Activated effector memory CD4-positive, alpha-beta T cell treated with anti-CD3 and anti-CD28 coated beads, Interleukin-2, amount 50 U/mL, for 16 hours (primary cell): ENCODE data around the gene B4GALT2.
A peak's percentile ranks its signal among the peaks of the same experiment; 100 is the strongest.

Experiments
- DNase-seq: peaks from one replicate; pipeline ENCODE4 v3.0.0-alpha.2; 2020

The B4GALT2 gene

DNA sequence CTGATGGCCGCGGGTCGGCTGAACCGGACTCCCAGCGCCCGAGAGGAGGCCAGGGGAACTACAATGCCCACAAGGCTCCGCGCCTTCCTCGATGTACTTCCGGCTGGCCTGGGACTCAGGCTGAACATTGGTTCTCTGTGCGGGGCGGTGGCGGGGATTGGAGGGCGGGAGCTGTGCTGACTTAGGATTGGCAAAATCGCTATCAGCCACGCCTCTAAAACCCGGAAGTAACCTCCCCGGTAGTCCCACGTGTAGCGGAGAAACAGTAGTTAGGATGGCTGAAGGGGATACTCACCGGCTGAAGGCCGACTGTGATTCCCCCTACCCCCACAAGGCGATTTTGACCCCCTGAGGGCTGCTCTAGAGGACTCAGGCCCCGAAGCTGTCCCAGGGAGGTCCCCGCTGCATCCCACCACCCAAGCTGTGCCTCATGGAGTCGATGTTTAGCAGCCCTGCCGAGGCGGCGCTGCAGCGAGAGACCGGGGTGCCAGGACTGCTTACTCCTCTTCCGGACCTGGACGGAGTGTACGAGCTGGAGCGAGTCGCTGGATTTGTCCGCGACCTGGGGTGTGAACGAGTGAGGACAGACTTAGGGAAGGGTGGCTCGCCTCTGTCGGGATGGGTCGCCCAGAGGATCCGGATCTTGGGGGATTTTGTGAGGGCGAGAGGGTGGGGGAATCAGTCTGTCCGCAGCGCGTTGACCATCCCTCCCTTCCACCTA lies 9.1 kb upstream of the B4GALT2 start, which contains the start of gene DPH2:
TSS of gene DPH2 (plus strand) at position 265 of the 721 bp plus-strand sequence. CDS start at position 431, 166 bp downstream.
- DNase-seq = peak; percentile 98

DNA sequence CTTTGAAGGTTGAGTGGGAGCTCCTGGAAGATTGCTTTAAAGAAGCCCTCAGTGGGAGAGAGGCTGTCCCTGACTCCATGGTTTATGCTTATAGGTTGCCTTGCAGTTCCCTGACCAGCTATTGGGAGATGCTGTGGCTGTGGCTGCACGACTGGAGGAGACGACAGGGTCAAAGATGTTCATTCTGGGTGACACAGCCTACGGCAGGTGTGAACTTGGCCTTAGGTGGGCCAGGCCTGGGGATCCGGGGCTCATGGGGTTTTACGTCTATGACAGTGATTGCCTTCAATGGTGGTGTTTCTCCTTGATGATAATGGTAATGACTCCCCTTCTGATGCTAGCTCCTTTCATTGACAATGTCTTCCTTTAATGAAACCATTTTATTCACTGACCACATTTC lies 8.5 kb upstream of the B4GALT2 start:
- no peak for DNase-seq

DNA sequence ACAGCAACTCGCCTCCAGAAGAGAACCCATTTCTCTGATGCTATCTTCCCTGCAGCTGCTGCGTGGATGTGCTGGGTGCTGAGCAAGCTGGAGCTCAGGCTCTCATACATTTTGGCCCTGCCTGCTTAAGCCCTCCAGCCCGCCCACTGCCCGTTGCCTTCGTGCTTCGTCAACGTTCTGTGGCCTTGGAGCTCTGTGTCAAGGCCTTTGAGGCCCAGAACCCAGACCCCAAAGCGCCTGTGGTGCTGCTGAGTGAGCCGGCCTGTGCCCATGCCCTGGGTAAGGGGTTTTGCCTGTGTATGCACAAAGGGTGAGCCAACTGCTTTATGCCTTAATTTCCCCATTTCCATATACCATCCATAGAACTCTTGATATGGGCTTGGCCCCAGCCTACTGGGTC lies 8.1 kb upstream of the B4GALT2 start:
- no peak for DNase-seq

DNA sequence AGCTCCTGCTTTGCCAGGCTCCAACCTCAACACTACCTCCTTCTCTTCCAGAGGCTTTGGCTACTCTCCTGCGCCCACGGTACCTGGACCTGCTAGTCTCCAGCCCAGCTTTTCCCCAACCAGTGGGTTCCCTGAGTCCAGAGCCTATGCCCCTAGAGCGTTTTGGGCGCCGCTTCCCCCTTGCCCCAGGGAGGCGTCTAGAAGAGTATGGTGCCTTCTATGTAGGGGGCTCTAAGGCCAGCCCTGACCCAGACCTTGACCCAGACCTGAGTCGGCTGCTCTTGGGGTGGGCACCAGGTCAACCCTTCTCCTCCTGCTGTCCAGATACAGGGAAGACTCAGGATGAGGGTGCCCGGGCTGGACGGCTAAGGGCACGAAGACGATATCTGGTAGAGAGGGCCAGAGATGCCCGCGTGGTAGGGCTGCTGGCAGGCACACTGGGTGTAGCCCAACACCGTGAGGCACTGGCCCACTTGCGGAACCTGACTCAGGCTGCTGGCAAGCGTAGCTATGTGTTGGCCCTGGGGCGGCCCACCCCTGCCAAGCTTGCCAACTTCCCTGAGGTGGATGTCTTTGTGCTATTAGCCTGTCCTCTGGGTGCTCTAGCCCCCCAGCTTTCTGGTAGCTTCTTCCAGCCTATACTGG lies 7.6 kb upstream of the B4GALT2 start:
- no peak for DNase-seq

DNA sequence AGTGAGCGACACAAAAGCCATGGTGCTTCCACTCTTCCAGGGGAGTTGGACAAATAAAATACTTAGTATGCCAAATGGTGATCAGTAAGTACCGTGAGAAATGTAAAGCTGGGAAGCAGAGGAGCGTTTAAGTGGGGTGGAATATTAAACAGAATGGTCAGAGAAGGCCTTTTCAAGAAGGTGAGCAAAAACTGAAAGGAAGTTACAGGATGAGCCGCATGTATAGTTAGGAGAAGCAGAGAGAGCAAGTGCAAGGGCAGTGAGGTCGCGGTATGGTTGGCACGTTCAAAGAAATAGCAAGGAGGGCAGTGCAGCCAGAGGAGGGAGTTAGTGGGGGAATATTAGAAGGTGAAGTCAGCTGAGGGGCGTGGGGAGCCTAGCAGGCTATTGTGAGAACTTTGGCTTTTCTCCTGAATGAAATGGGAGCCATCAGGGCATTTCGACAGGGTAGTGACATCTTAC lies 5.0 kb upstream of the B4GALT2 start:
- DNase-seq = no peak

DNA sequence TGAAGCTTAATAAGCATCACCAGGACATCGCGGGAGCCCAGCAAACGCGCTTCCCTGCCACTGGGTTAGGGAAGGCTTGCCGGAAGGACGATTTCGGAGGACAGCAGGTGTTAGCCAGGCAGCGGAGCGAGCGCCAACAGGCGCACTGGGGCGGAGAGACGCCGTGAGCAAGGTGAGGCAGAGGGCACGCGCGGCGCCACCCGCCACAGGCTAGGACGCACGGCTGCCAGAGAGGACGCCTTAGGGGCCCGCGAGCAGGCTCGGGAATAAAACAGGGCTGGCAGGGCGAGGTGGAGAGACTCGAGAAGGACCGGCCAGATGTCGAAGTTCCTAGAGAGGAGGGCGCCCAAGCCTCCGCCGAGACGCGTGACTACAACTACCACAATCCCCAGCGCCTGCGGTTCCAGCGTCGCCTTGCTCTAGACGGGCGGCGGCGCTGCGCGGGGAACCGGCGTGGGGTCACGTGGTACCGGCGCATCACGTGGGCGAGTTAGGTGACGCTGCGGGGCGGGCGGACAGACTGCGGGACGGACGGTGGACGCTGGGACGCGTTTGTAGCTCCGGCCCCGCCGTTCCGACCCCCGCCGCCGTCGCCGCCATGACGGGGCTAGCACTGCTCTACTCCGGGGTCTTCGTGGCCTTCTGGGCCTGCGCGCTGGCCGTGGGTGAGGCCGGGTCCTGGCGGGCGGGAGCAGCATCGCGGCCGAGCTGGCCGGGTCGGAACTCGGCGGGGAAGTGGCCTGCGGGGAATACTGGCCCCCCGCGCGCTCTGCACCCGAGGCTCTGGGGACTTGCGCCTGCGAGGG lies 4.4 kb upstream of the B4GALT2 start, which contains the start of gene ATP6V0B:
TSS of gene ATP6V0B (plus strand) at position 518 of the 806 bp plus-strand sequence. CDS start at position 599, 81 bp downstream.
- peak; percentile 98 for DNase-seq

DNA sequence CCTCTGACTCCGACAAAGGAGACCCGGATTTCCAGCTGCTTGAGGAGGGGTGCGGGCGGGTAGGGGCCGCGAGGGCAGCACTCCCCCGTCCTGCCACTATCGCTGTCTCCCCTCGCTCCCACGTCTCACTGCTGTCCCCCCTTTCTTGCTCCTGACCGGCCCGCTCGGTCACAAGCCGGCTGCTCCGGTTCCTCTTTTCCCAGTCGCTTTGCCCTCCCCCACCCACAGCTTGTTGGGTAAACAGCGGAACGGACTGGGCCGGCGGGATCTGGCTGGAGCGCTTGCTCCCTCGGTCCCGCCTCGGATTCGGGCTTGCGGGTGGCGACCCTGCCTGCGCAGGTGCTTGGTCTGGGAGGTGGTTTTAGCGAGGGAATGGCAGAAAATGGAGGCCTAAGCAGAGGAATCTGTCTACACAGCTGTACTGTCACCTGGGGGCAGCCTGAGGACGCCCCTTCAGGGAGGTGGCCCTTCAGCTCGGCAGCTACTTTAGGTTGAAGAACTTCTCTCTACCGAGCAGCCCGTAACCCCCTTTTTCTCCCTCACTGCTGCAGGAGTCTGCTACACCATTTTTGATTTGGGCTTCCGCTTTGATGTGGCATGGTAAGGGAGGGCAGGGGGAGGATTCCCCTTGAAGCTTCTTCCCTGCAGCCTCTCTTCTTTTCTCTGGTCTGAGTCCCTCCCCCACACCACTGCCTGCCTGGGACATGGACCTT lies 3.6 kb upstream of the B4GALT2 start:
- DNase-seq = peak; percentile 74

DNA sequence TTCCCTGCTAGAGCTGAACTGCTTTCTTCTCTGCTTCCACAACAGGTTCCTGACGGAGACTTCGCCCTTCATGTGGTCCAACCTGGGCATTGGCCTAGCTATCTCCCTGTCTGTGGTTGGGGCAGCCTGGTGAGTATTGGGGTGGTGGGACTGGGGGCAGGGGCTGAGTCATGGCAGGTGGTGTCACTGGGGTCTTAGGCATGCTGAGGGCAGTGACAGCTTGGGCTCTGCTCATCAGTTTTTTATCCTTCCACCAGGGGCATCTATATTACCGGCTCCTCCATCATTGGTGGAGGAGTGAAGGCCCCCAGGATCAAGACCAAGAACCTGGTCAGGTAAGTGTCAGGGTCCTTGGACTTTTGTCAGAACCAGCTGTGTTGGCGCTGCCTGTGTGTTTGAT lies 3.0 kb upstream of the B4GALT2 start:
- no peak for DNase-seq

DNA sequence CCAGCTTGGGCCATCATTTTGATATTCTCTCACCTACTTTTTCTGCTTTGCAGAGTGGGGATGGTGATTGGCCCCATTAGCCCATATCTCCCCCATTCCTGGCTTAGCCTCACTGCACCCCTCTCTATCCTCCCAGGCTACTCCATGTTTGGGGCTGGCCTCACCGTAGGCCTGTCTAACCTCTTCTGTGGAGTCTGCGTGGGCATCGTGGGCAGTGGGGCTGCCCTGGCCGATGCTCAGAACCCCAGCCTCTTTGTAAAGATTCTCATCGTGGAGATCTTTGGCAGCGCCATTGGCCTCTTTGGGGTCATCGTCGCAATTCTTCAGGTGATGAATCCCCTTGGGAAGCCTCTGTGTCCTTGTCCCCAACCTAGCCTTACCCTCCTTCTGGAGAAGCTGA lies 2.1 kb upstream of the B4GALT2 start:
- no peak for DNase-seq

DNA sequence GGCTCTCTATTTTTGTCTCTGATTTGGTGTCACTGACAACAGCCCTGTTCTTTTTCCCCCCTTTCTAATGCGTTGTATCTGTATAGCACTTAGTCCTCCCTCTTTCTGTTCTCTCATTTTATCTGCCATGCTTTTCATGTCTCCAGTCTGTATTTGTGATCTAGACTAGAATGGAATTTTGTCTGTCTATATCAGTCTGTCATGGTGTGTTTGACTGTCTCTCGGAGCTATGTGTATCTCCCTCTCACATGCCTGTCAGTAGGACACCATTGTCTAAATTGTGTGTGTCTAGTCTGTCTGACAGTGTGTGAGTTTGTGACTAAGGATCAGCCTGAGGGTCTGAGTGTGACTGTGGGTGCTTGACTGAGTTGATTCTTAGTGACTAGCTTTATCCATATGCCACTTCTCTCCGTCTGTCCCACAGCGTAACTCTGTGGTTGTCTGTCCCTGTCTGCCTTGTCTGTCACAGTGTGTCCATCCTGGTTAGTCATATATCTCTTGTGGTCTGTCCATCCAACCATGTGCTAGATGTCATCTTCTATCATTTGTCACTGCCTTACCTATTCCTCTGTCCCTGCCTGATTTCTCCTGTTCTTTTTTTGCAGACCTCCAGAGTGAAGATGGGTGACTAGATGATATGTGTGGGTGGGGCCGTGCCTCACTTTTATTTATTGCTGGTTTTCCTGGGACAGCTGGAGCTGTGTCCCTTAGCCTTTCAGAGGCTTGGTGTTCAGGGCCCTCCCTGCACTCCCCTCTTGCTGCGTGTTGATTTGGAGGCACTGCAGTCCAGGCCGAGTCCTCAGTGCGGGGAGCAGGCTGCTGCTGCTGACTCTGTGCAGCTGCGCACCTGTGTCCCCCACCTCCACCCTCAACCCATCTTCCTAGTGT lies 1.4 kb upstream of the B4GALT2 start:
- no peak for DNase-seq

DNA sequence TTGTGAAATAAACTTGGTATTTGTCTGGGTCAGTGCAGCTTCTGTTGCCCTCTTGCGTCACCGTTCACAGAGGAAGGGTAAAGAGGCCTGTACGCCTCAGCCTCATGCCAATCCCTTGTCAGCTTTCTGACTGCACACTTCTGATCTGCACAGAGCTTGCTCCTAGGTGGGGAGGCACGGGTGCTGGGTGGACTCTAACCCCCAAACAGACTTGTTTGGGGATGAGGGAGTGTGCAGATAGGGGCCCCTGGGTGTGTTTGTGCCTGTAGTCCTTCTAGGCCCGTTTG lies 803 bp upstream of the B4GALT2 start:
- DNase-seq = no peak

DNA sequence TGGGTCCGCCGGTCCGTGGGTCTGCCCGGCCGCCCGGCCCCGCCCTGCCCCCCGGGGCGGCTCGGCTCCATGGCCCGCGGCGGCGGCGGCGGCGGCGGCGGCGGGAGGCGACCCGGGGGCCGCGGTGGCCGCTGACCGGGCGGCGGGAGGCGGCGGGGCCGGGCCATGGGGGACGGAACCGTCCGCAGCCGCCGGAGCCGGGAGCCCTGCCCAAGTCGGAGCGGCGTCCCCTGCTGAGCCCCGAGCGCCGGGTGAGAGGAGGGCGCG lies 184 bp downstream of the B4GALT2 start:
- DNase-seq = no peak

DNA sequence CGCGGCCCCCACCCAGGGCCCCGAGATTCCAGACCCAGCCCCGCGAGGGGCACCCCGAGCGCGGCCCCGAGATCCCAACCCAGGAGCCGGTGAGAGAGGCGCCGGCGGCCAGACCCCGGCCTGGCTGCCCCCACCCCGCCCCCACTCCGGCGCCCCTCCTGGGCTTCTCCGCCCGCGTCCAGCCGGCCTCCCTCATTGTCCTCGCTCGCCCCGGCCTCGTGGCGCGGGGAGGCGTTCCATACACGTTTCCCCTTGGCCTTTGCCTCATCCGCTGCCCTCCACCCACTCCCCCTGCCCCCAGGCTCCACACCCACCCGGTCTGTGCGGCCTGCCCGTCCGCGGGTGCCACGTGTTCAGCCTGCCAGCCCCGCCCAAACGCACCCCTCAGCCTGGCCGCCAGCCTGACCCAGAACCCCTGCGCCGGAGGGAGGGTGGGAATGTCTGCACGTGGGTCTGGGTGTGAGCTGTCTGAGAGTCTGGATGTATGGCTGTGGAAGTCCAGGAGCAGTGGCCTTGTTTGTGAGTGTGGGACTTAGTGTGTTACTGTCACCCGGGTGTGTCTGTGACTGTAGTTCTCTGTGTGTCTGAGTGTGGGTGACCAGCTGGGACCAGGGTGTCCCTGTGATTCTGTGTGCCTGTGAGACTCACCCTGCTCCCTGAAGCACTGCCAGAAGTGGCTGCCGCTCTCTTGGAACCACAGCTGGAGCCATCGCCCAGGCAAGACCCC lies 681 bp downstream of the B4GALT2 start:
- DNase-seq = peak; percentile 70

DNA sequence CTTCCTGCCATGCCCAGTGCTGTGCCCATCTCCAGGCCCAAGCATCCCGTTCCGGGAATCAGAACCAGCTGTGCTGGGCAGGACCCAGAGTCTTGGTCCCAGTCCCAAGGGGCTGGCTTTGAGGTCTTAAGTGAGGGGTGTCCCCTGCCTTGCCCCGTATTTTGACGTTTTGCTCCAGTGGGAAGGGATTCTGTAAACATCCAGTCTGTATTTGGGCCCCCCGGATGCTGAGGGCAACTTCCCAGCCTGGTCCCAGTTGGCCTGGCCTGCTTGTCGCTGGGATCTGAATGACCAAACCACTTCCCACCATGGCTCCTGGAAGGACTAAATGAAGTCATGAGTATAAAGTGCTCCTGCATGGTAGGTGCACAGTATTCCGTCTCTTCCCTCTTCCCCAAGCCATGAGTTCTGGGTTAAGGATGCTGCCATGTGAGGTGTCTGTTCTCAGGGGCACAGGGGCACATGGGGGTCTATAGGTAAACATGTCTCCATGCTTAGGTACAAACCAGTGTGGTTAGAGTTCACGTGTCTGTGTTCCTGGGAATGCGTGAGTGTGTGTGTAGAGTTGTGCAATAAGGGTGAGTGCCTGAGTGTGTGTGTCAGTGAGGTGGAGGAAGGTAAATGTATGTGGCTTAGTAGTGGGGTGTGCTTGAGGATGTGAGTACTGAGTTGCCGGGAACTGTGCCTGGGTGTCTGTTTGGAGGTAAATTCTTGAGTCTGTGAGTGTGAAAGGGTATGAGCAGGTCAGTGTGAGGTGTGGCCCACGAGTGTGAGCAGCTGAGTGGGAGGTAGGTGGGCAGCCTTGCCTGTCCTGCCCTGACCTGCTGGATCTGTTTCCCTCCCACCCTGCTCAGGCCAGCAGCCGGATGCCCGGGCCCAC lies 1.5 kb downstream of the B4GALT2 start:
- no peak for DNase-seq

DNA sequence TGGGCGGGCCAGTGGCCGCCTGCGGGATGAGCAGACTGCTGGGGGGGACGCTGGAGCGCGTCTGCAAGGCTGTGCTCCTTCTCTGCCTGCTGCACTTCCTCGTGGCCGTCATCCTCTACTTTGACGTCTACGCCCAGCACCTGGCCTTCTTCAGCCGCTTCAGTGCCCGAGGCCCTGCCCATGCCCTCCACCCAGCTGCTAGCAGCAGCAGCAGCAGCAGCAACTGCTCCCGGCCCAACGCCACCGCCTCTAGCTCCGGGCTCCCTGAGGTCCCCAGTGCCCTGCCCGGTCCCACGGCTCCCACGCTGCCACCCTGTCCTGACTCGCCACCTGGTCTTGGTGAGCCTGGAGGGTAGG lies 2.1 kb downstream of the B4GALT2 start:
- no peak for DNase-seq

DNA sequence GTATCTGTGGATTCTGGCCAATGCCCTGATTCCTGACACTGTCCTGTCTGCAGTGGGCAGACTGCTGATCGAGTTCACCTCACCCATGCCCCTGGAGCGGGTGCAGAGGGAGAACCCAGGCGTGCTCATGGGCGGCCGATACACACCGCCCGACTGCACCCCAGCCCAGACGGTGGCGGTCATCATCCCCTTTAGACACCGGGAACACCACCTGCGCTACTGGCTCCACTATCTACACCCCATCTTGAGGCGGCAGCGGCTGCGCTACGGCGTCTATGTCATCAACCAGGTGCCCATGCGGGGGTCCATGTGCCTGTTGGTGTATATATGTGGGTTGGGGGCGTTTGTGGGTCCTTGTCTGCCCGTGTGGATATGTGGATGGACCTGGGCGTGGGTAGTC lies 2.6 kb downstream of the B4GALT2 start:
- DNase-seq = no peak

DNA sequence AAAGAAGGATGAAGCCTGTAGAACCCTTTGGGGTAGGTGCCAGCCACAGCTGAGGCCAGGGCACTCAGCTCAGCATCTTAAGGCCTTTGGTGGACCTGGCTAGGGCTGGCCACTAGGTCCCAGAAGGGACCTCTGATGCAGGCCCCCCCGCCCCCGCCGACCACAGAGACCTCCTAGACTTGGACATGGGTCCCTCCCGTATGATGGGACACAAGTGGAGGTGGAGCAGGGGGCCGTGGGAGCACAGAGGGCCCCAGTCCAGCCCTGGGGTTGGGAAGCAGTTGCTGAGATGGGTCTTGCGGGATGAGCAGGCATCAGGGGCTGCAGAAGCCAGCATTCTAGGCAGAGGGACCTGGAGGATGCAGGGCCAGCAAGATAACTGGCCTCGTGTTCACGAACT lies 3.2 kb downstream of the B4GALT2 start:
- no peak for DNase-seq

DNA sequence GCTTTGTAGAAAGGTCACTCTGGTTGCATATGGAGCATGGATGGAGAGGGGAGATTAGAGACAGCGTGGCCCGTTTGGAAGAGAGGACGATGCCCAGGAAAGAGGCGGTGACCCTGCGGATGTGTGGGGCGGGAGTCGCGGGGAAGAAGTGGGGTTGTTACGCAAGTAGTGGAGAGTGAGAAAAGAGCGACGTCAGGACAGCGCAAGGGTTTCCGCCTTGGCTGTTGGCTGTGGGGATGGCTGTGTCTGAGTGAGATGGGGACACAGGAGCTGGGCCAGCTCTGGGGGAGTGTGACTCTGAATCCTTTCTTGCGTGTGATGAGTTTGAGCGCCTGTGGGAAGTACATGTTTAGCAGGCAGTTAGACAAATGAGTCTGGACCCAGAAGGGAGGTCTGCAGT lies 3.8 kb downstream of the B4GALT2 start:
- DNase-seq = no peak

DNA sequence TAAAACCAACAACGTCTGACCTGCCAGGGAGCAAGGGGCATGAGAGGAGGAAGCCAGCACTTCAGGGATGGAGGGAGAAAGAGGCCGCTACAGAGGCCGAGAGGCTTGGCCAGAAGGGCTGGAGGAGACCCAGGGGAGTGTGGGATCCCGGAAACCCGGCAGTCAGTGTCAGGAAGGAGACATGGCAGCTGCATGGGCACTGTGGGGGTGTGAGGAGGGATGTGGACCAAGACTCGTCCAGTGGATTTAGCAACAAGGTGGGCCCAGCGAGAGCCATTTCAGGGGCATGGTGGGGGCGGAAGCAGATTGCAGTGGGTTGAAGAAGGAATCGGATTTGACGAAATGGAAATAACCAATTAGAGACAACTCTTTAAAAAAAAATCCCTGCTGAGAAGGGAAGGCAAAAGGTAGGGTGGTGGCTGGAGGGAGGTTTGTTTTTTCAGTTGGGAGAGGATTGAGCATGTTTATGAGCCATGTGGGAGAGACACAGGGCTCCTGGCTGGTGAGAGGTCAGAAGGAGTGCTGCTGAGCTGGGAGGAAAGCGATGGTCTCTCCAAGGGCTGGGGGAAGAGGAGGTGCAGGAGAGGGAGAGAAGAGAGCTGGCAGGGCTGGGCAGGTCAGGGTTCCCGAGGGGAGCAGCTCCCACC lies 4.4 kb downstream of the B4GALT2 start:
- DNase-seq = no peak

DNA sequence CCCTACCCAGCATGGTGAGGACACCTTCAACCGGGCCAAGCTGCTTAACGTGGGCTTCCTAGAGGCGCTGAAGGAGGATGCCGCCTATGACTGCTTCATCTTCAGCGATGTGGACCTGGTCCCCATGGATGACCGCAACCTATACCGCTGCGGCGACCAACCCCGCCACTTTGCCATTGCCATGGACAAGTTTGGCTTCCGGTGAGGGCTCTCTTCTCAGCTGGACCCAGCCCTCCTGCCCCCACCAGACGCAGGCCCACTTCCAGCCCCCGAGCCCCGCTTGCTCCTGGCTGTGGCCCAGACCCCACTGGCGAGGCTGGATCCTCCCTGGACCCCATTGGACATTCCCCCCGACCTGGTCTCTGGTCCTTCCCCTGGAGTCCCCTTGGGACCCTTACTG lies 5.8 kb downstream of the B4GALT2 start:
- no peak for DNase-seq
